Left cardiac atrium (tissue), 4 donors: ENCODE results near the gene BTLA. TPM values are rescaled to one million over a fixed set of nuclear protein-coding genes. Genes with fewer than 3 reads are reported as not detected.
"Not testable (repeated sequence)": the region's sequence is repeated elsewhere in the genome, so short reads cannot be mapped to it uniquely, and the experiment has no call there.

Source experiments
- ATAC-seq, 2 donors: fragments of 200-7000 bp; cut with Tn5 transposase; one replicate each; pipeline ENCODE4 v1.9.1; 2020; ENCODE audit warnings: mild to moderate bottlenecking in 2 of 2, moderate library complexity in 2 of 2
- DNase-seq: peaks from one replicate; pipeline ENCODE4 v3.0.0-alpha.2; 2020
- intact Hi-C, 2 donors: fragments of 100-400 bp; cut with DNase I; formaldehyde crosslinking; loops; one replicate each; pipeline versions ENCODE4 v1.14.1 to v1.15.1; 2022 to 2023
- total RNA-seq, 2 donors: library from RNA; stranded (reverse); fragmentation: NEBNext Ultra II Directional; extraction: Animal tissue kit (Norgen Biotek cat#: 25700); gene quantifications; one replicate each; pipeline ENCODE4 v1.2.1, GENCODE V29; 2021
- donor health status: DM: no; HTN: yes; CAD: no.
- donor health status: DM: no; HTN: yes; CAD: no; lungs with severe emphysema.
- donor health status: DM: yes; HTN: yes; CAD: no.
- donor health status: Dilated cardiomyopathy.

Gene BTLA
- total RNA-seq, 2 donors from 2014 or later: 0.24 to 0.50 TPM

GRCh38 chr3:112496366-112497067 lies 2.8 kb downstream of the BTLA start:
- no peak for DNase-seq
- intact Hi-C loops: no loop called here
- no peak for ATAC-seq

- not testable (repeated sequence) for ATAC-seq
Observed at GRCh38 chr3:112494448-112494767, 4.9 kb downstream of the BTLA start.

GRCh38 chr3:112492124-112492523 lies 7.1 kb downstream of the BTLA start:
- intact Hi-C loops: no loop called here
- DNase-seq (no peak), ATAC-seq (no peak)

More at GRCh38 chr3:112494448-112494767, 4.9 kb downstream of the BTLA start:
- DNase-seq, intact Hi-C loops: not testable (repeated sequence)

- no peak for DNase-seq
- no peak for ATAC-seq
- intact Hi-C loops: no loop called here
Observed at GRCh38 chr3:112491373-112491772, 7.9 kb downstream of the BTLA start.

- intact Hi-C loops: no loop called here
- ATAC-seq (no peak), DNase-seq (no peak)
Observed at GRCh38 chr3:112489674-112490479, 9.4 kb downstream of the BTLA start.

- ATAC-seq (no peak), DNase-seq (no peak)
- intact Hi-C loops: no loop called here
Observed at GRCh38 chr3:112486811-112487505, 12.3 kb downstream of the BTLA start.

DNA sequence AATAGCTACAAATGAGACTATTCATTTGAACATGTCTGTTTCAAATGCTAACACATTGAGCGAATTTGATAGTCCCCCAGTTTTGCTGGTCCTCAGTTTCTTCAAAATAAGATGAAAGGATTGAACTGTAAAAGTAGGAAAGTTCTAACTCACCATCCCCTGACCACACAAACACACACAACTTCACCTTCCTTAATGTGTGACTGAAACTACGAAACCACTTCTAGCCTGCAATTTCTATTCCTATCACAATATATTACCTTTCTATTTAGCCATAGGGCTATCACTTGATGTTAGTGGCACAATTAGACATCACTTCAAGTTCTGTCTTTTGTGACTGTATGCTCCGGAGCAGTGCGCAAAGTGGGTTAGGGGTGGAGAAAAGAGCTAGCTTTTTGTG lies 14.9 kb downstream of the BTLA start:
- no peak for DNase-seq
- intact Hi-C loops: no loop called here
- no peak for ATAC-seq

DNA sequence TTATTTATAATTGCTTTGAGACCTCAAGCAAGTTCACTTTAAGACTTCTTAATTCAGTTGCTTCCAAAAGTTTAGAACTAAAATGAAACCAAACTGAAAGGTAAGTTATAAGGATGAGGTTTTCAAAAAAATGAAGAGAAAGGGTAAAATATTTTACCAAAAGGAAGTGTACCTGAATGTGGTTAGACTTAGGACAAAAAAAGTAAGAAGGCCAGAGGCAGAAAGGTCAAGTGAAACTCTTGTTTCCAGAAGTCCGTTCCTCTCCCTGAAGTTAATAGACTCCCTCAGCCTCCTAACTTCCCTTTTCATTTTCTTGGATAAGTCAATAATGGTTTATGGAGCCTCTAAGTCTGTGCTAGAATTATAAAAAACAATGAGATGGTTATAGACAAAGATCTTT lies 16.6 kb downstream of the BTLA start:
- intact Hi-C loops: no loop called here
- ATAC-seq: no peak
- DNase-seq: no peak

DNA sequence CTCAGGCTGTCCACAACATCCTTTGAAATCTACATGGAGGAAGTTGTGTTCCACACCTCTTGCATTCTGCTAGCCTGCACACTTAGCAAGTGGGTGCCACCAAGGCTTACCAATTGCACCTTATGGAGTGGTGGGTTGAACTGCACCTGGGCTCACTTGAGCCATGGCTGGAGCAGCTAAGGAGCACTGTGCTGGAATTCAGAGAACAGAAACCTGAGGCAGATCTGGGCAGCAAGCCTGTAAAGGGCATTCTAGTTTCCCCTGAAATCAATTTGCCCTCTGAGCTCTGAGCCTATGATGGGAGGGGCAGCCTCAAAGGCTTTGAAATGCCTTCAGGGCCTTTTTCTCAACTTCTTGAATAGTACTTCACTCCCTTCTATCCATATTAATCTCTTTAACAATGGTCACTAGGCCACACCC lies 18.0 kb downstream of the BTLA start:
- DNase-seq: no peak
- ATAC-seq: no peak
- intact Hi-C loops: no loop called here

GRCh38 chr3:112477891-112478290 lies 21.4 kb downstream of the BTLA start:
- ATAC-seq (no peak), DNase-seq (no peak)
- intact Hi-C loops: no loop called here

DNA sequence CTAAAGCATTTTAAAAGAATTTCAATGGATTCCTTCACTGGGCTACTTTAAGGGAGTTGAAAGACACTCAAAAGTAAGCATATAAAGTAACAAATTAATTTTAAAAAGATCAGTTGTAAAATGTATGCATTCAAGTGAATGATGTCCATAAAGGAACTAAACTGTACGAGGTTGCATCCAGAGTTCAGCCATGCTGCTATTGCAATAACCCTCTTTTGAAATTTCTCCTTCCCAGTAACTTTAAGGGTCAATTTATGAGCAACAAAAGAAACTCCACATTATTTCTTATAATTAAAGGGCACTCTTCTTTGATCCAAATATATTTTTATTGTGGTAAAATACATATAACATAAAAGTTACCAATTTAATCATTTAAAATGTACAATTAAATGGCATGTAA lies 22.9 kb downstream of the BTLA start:
- no peak for DNase-seq
- no peak for ATAC-seq
- intact Hi-C loops: no loop called here

DNA sequence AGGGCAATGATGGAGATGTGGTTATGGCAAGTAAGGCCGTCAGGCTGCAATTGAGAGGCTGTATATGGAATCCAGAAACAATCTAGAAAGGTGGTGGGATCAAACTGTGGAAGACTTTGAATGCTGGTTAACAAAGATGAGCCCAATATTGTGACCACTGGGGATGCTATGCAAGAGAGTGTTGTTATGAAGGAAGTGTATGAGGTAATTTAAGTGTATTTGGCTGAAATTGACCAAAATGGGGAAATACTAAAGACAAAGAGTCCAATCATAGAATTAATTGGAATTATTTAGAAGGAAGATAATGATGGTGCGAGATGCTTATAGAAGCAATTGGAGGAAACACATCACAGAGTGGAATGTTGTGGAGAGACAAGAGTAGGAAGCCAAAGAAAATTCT lies 24.5 kb downstream of the BTLA start:
- intact Hi-C loops: no loop called here
- ATAC-seq (no peak), DNase-seq (no peak)

DNA sequence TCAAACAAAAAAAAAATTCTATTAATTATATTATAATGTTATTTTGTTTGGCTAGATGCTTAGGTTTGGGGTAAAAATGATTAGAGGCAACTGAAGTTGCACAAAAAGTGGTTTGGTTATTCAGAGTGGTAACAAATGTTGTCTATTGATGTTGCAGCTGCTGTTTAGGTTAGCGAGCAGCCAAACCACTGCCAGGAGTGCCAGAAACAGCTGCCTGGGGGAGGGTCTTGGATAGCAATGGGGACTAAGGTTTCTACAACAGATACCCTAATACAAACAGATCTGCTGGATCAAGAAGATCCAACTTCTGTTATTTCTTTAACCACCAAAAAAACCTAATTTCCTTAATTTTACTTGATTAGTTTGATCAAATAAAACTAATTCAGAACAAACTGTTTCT lies 26.6 kb downstream of the BTLA start:
- intact Hi-C loops: no loop called here
- DNase-seq (no peak), ATAC-seq (no peak)

DNA sequence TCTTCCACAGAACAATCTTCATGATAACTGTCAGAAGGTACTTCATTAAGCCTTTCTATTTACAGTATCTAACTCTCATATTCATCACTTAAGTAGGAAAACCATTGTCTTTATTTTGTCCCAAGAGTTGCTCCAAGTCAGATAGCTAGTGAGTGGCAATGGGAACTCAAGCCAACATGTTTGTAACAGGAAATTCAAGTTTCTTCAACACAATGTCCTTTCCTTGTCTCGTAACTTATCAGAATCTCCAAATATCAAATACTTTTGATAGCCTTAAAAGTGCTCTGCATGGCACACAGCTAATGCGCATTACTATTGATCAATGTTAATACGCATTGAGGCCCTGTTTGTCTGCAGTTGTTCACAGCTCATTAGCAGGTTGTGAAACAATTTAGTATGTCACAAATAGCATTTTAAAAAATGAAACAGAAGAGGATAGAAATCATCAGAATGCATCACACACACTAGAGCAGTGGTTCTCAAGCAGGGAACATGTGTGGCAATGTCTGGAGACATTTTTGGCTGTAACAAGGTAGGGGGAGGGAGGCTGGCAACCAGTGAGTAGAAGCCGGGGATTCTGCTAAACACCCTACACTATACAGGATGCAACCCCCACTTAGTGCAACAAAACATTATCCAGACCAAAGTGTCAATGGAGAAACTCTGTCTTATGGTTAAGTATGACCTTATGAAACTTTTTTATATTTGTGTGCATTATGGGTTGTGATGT lies 27.5 kb downstream of the BTLA start:
- DNase-seq: no peak
- ATAC-seq: no peak
- intact Hi-C loops: no loop called here

GRCh38 chr3:112470788-112471187 lies 28.5 kb downstream of the BTLA start:
- no peak for ATAC-seq
- intact Hi-C loops: no loop called here
- DNase-seq: no peak

DNA sequence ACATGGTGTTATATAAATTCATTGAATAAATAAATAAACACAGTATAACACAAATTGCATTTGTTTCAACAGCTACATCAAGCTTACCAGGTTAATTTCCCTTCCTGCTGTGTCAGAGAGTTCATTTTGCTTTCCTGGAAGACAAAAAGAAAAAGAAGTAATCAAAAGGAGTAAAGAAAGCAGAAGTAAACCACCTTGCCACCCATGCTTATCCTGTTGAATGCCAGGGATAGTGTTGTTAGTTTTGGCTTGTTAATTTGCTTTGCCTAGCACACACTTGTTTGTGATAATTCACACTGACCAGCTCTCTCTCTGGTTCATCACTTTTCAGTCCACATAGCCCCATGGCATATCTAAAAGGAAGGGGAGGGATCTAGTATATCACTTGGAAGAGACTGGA lies 29.6 kb downstream of the BTLA start:
- intact Hi-C loops: no loop called here
- no peak for ATAC-seq
- DNase-seq: no peak

- DNase-seq: no peak
- intact Hi-C loops: no loop called here
- no peak for ATAC-seq
Observed at GRCh38 chr3:112467539-112467938, 31.7 kb downstream of the BTLA start.

GRCh38 chr3:112466020-112466419 lies 33.3 kb downstream of the BTLA start:
- no peak for DNase-seq
- intact Hi-C loops: no loop called here
- no peak for ATAC-seq

DNA sequence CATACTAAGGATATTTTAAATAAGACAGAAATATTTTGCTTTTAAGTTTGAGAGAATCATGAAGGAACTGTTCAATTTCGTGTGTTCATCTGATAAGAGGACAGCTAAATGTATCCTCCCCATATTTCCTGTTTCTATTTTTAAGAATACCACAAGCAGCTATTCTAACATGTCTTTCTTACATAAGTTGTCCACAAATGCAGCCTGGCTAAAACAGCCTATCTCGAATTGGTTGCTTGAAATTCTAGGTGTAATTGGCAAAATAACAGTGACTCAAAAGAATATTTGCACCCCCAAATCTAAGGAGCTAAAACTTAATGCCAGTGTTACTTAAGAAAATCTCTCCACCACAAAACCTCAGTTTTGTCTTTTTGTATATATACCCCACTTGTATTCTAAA lies 35.0 kb downstream of the BTLA start:
- DNase-seq: no peak
- no peak for ATAC-seq
- intact Hi-C loops: no loop called here

DNA sequence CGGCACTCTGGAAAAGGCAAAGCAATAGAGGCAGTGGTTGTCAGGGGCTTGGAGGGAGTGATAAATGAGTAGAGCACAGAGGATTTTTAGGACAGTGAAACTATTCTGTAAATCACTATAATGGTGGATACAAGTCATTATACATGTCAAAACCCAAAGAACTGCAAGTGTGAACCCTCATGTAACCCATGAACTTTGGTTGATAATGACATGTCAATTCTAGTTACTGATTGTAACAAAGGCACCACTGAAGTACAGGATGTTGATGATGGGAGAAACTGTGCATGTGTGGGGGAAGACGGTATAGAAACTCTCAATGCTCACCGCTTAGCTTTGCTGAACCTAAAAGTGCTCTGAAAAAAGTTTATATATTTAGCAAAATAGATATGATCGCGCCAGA lies 36.0 kb downstream of the BTLA start:
- no peak for ATAC-seq
- intact Hi-C loops: no loop called here
- no peak for DNase-seq
